Measurements from ENCODE around the gene PRUNE2. TPM values are rescaled to one million over a fixed set of nuclear protein-coding genes. Genes with fewer than 3 reads are reported as not detected.

Gene PRUNE2
- total and polyA plus RNA-seq, 2 of the 8 experiments (the other 6 are each of a cell fraction or from before 2014, with no cell fraction given): 5.5 to 13.3 TPM

- TF ChIP-seq CHD2 (IDR thresholded peaks at IDR 0.05; ENCODE audit: low read length): no peak
- TF ChIP-seq POU5F1 (IDR thresholded peaks at IDR 0.05; ENCODE audit: low read depth, low read length): no peak
- TF ChIP-seq CREB1 (IDR thresholded peaks at IDR 0.05): no peak
- no peak for TF ChIP-seq SIN3A (conservative IDR thresholded peaks at IDR 0.05 in 1 of 2, IDR thresholded peaks at IDR 0.05 in 1 of 2; ENCODE audit: low read depth in 1 of 2, low read length in 2 of 2)
These were observed 314.5 kb downstream of the PRUNE2 start (continued) for GRCh38 chr9:76591256-76591950.

Measured in H1 (cell line).